C1 segment of cervical spinal cord (tissue), 14 donors: ENCODE data around the gene FGF22.

Source experiments
- DNase-seq, 14 donors: peaks; one replicate each; lab custom pipeline; 2025; lab: John Stamatoyannopoulos, UW

FGF22 gene

DNA sequence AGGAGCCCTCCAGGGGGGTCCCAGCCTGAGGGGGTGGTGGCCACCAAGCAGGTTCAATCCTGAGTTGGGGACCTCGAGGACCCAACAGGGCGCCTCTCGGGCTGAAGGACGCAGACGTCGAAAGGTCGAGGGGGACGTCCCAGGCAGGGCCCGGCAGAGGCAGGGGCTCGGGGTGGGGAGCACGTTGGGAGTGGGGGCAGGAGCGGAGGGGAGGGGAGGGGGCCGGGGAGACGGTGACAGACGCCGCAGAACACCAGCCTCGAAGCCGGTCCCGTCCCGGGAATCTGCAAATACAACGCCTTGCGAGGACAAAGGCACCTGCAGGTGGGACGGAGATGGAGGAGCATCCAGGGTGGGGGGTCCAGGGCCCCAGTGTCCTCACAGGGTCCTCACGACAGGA is 4.1 kb downstream of the FGF22 start:
- DNase-seq = no peak

DNA sequence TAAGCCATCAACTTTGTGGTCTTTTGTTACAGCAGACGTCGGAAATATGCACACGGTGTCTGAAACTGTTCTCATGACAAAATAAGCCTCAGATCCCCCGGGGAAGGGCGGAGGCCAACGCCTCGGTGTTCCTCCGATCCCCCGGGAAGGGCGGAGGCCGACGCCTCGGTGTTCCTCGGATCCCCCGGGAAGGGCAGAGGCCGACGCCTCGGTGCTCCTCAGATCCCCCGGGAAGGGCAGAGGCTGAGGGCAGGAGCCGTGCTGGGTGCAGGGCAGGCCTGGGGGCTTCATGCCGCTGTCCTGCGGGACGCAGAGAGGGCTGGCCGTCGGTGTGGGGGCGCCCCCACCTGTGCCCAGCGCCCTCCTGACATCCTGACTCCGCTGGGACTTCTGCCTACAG is 4.7 kb downstream of the FGF22 start:
- DNase-seq = no peak

GRCh38 chr19:644789-645188 is 5.1 kb downstream of the FGF22 start:
- DNase-seq = no peak

DNA sequence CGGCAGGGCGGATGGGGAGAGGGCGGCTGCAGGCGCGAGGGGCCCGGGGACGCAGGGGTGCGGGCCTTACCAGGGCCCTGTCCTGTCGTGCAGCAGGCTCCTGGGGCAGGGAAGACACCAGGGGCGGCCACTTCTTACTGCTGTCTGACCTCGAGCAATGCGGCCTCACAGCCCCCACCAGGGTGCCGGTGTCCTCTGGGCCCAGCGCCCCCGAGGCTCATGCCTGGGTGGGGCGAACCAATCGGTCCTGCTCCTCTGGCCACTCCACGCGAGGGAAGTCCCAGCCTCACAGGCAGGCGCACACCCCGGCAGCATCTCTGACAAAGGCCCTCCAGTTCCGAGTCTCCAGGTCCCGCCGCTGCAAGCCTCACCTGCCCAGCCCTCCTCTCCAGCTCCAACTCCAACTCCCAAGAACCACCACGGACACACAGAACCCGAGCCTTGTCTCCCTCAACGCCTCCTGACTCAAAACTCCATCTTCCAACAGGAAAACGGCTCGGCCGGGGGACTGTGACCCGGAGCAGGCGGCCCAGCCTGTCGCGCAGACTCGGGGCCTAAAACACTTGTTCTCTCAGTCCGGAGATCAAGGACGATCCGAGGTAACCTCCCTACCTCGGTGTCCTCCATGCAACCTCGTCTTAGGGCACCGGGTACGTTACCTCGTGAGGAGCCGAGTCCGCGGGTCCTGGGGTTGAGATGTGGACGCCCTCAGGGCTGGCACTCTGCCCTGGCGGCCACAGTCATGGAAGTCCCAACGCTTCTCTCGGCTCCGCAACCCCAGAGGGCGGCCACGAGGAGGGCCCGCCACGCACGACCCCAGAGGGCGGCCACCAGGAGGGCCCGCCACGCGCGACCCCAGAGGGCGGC is 6.5 kb downstream of the FGF22 start:
- no peak for DNase-seq

- no peak for DNase-seq
Measured at GRCh38 chr19:646779-647565, 7.3 kb downstream of the FGF22 start.

- DNase-seq = no peak
Measured at GRCh38 chr19:647566-648284, 8.0 kb downstream of the FGF22 start.

DNA sequence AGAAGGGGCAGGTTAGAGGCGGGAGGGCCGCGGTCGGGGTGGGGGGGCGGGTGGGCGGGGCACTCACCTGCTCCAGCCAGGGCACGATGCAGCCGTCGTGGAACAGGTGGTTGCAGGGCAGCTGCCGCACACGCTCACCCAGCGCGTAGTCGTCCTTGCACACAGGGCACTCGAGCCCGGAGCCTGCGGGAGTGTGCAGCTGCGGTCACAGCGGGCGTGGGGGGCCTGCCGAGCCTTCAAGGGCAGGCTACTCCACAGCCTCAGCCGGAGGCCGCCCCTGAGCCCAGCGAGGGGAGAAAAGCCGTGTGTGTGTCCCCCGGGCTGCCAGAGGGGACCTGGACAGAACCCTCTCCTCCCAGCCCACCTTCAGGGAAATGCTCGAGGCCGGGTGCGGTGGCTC is 8.6 kb downstream of the FGF22 start:
- no peak for DNase-seq

- DNase-seq = no peak
Measured at GRCh38 chr19:648904-649801, 9.5 kb downstream of the FGF22 start.

DNA sequence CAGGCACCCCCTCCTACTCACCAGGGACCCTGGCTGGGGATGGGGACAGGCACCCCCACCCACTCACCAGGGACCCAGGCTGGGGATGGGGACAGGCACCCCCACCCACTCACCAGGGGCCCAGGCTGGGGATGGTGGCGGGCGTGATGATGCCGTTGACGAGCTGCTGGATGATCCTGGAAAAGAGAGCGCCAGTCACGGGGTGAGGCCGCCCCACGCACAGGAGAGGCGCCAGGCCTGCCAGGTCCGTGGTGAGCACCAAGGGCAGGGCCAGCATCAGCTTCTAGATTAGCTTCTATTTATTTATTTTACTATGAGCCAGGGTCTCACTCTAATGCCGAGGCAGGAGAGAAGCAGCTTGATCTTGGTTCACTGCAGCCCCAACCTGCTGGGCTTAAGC is 10.4 kb downstream of the FGF22 start:
- no peak for DNase-seq

DNA sequence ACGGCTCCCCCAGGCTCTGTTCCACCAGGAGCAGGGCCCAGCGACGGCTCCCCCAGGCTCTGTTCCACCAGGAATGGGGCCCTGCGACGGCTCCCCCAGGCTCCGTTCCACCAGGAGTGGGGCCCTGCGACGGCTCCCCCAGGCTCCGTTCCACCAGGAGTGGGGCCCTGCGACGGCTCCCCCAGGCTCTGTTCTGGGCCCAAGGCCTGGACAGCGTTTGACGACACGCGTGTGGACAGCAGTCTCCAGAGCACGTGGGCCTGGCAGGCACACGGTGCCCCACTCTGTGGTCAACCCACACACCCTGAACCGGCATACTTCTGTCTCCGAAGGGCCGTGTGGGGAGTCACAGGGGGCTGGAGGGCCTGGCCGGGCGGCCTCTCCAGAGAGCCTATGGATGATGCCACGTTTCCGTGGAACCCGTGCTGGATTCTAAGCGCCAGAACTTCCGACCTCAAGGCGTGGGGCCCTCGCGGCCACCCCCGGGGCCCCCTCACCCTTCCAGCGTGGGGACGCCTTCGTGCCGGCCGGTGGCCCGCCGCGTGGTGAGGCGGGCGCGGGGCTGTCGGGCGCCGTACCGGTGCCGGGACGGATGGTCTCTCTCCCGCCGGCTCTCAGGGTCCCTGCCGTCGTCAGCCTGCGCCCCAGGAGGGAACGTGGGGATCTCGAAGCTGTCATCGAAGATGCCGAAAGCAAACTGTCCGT is 11.6 kb downstream of the FGF22 start:
- no peak for DNase-seq

DNA sequence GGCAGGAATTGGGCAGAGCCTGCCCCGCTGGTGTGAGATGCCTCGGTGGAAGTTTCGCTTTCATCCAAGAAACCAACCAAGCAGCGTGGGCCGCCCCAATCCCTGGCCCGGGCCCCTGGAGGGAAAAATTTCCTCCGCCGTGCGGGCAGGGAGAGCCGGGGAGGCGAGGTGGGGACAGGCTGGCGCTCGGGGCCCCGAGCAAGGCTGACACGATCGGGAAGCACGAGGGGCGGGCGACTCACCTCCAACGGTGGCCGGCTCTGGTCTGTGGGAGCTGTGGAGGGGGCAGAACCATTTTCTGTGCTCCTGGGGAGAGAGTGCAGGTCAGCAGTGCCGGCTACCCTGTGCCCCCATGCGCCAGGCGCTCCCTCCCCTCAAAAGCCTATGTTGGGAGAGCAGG is 12.3 kb downstream of the FGF22 start:
- no peak for DNase-seq

DNA sequence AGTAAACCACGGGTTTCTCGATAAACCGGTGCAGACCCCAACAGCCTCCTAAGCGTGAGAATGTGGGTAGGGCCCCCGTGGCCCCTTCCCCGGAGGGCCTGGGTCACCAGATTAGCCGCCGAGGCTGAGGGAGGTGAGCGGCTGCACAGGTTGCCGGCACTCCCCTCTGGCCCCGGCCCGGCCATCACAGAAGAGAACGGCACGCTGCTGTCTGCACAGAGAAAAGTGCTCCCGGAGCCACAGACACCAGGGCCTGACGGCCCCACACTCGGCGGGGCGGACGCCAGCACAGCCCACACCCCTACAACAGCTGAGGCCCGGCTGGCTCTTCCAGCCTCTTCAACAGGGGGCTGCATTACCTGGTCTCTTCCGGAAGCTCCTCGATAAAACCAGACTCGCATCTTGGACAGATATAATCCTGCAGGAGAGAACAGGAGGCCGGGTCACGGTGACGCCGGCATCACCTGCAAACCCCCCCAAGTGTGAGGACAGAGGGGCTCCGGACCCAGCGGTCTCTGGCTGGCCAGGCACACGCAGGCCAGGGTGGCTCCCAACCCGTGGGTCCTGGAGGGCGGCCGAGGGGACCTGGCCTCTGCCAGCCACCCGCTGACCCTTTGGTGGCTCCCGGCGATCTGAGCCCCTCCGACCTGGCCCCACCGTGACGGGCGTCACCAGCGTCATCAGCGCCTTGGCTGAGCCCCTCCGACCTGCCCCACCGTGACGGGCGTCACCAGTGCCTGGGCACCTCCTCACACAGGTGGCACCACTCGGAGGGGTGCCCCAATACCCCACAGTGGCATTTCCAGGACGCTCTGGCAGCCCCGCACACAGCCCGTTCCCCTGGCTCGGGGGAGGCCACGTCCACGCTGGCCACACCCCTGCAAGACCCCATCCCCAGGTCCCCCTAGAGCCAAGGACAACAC is 13.0 kb downstream of the FGF22 start:
- DNase-seq = no peak

- no peak for DNase-seq
Measured at GRCh38 chr19:653425-653824, 13.7 kb downstream of the FGF22 start.

- DNase-seq = no peak
Measured at GRCh38 chr19:655691-656090, 16.0 kb downstream of the FGF22 start.

DNA sequence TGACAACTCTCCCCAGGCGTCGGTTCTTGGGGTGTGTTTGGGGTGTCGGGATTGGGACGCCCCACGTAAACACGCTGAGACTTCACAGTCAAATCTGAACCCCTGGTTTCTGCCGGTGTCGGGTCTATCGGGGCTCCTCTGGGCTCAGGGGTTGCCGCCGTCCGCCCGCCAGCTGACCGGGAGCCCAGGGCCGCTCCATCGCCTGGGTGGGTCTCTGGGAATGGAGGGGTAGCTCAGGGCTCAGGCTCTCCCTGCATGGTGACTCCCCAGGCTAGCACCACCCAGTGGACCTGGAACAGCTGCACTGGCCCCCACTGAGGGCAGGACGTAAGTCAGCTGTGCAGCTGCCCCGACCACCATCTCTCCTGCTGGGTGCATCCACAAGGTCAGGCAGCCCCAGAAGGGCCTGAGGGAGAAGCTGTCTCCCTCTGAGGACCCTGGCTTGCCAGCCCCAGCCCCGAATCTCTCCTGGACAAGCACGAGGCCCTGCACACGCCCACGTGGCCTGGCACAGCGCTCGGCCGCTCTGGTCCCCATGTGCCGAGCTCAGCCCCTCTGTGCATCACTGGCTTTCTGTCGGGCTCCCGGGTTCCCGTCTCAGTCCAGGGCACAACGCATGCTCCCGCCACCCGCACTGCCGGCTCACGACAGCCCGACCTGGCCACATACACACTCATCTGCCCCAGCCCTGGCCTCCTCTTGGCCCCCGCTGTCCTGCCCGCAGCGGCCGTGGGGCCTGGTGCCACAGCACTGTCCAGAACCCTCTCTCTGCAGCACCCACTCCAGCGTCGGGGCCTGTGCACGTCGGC is 17.3 kb downstream of the FGF22 start:
- no peak for DNase-seq

- no peak for DNase-seq
Measured at GRCh38 chr19:657611-658010, 17.9 kb downstream of the FGF22 start.

- no peak for DNase-seq
Measured at GRCh38 chr19:658059-658839, 18.6 kb downstream of the FGF22 start.
